GM19193 (cell line): ENCODE data around the gene FAM234B.

Experiments
- POLR2A ChIP-seq: IDR thresholded peaks from 4 replicates; pipeline ENCODE4 v1.6.1; 2011; ENCODE audit not compliant: insufficient read depth, insufficient read length; ENCODE audit errors: extremely low read depth

The FAM234B gene

GRCh38 chr12:13039328-13039956 lies 4.7 kb upstream of the FAM234B start:
- no peak for TF ChIP-seq POLR2A

- no peak for TF ChIP-seq POLR2A
Measured at GRCh38 chr12:13041224-13041623, 3.0 kb upstream of the FAM234B start.

GRCh38 chr12:13042666-13043230 lies 1.4 kb upstream of the FAM234B start:
- TF ChIP-seq POLR2A, result no peak

- no peak for TF ChIP-seq POLR2A
Measured at GRCh38 chr12:13044906-13045299, 722 bp downstream of the FAM234B start.

GRCh38 chr12:13045816-13046215 lies 1.6 kb downstream of the FAM234B start:
- TF ChIP-seq POLR2A, result no peak

- no peak for TF ChIP-seq POLR2A
Measured at GRCh38 chr12:13046964-13047363, 2.8 kb downstream of the FAM234B start.

GRCh38 chr12:13049816-13050215 lies 5.6 kb downstream of the FAM234B start:
- TF ChIP-seq POLR2A, result no peak

GRCh38 chr12:13052421-13052820 lies 8.2 kb downstream of the FAM234B start:
- TF ChIP-seq POLR2A, result no peak

- no peak for TF ChIP-seq POLR2A
Measured at GRCh38 chr12:13060581-13060980, 16.4 kb downstream of the FAM234B start.

GRCh38 chr12:13061377-13061776 lies 17.2 kb downstream of the FAM234B start:
- no peak for TF ChIP-seq POLR2A

GRCh38 chr12:13062669-13063068 lies 18.5 kb downstream of the FAM234B start:
- no peak for TF ChIP-seq POLR2A

- TF ChIP-seq POLR2A, result no peak
Measured at GRCh38 chr12:13066014-13066413, 21.8 kb downstream of the FAM234B start.

GRCh38 chr12:13066459-13066858 lies 22.3 kb downstream of the FAM234B start:
- TF ChIP-seq POLR2A, result no peak

- no peak for TF ChIP-seq POLR2A
Measured at GRCh38 chr12:13067322-13067721, 23.1 kb downstream of the FAM234B start.

- no peak for TF ChIP-seq POLR2A
Measured at GRCh38 chr12:13069380-13069779, 25.2 kb downstream of the FAM234B start.
